Lower leg skin (tissue), 4 donors: Measurements from ENCODE around the gene TOMM22. TPM values are rescaled to one million over a fixed set of nuclear protein-coding genes. Genes with fewer than 3 reads are reported as not detected.

ENCODE experiments used
- DNase-seq, 2 donors: peaks; one replicate each; pipeline ENCODE4 v3.0.0-alpha.2; 2019; ENCODE audit warnings: low spot score in 2 of 2
- H3K4me3 ChIP-seq: fragments of 200-600 bp; sonication (generic); 2 replicates; pipeline ENCODE4 v1.5.1; 2017; ENCODE audit warnings: mild to moderate bottlenecking, low read depth; ENCODE audit not compliant: poor library complexity, severe bottlenecking
- CTCF ChIP-seq, 3 donors: fragments of 450-650 bp; IDR thresholded peaks; one replicate each; pipeline ENCODE4 v1.5.1; 2016; ENCODE audit warnings: antibody characterized with exemption in 3 of 3, mild to moderate bottlenecking in 3 of 3, moderate library complexity in 2 of 3
- POLR2A ChIP-seq, 2 donors: fragments of 450-650 bp; IDR thresholded peaks; one replicate each; pipeline ENCODE4 v1.6.1; 2016 to 2017; ENCODE audit warnings: antibody characterized with exemption in 2 of 2, mild to moderate bottlenecking in 1 of 2, moderate library complexity in 1 of 2
- WGBS, 2 donors: methylation state at CpG; one replicate each; pipeline ENCODE4 v1.1.5; 2018; 5-methylcytosine and 5-hydroxymethylcytosine counted together
- intact Hi-C: fragments of 100-400 bp; cut with DNase I; formaldehyde crosslinking; loops from one replicate; pipeline ENCODE4 v1.15.0; 2023; ENCODE audit warnings: low total_unique reads
- total RNA-seq, 4 donors: library from RNA; depleted of rRNA; stranded (reverse); fragments of >200 nt; gene quantifications; one replicate each; pipeline ENCODE4 v1.1.0, GENCODE V29; 2016

Gene TOMM22
- total RNA-seq, 4 donors from 2014 or later, result 24.8 to 42.2 (median 34.5) TPM

DNA sequence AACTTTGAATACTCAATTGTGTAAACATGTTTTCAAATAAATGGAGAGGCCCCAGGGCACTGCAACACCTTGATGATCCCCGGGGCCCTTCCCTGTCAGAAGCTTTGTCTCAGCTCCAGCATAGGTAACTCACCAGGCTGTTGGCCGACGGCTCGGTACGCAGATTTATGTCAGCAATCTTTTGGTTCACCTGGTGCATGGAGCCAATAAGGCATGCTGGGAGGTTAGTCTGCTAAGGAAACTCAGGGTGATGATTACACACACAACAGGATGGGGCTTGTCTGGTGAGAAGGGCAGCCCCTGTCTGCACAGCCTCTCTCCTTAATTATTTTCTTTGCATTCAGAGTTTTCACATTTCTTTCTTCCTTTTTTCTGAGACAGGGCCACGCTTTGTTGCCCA, 36.3 kb upstream of the TOMM22 start:
- WGBS, 2 donors, result 52 to 53% methylated on average over 6 of the region's 6 CpGs
- TF ChIP-seq CTCF (IDR thresholded peaks at IDR 0.05), result no peak
- no peak for TF ChIP-seq POLR2A (IDR thresholded peaks at IDR 0.05)
- no peak overlapping the region for H3K4me3 ChIP-seq
- peak in 1 of 2 donors; percentile 32 for DNase-seq
- intact Hi-C loops, result no loop called here

DNA sequence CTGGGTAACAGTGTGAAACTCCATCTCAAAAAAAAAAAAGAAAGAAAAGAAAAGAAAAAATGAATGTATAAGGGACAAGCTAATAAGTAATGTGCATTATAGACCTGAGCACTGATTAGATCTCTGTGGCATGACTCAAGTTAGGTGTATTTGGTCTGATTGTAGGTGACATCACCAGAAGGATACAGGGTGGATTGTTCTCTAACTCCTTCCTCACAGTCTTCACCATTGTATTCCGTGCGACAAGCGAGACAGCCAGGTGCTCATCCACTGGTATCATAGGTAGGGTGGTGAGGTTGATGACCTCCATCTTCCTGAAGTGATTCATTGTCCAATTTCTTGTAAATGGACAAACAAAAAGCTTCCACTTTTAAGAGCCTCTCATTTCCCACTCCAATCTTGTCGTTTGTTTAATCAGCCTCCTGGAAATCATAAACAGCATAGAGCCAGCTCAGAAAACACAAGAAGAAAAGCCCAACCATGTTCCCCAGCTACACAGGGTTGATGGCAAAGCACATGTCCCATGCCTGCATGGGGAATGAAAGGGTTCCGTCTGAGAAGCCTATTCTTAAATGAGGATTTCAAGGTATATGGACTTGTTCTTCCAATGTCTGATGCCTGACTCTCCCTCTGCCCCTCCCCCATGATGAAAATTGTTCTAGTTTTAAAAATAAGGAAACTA, 31.8 kb upstream of the TOMM22 start:
- intact Hi-C loops, result no loop called here
- 81 to 82% methylated on average over 5 of the region's 5 CpGs for WGBS, 2 donors
- DNase-seq, result no peak
- H3K4me3 ChIP-seq, result no peak overlapping the region
- no peak for TF ChIP-seq POLR2A (IDR thresholded peaks at IDR 0.05)
- TF ChIP-seq CTCF (IDR thresholded peaks at IDR 0.05), result no peak

DNA sequence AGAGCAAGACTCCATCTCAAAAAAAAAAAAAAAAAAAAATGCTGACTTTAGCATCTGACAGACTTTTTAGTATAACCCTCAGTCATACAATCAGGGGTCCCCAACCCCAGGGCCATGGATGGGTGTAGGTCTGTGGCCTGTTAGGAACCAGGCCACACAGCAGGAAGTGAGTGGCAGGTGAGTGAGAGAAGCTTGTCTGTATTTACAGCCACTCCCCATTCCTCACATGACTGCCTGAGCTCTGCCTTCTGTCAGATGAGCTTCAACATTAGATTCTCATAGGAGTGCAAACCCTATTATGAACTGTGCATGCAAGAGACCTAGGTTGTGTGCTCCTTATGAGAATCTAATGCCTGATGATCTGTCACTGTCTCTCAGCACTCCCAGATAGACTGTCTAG, 28.9 kb upstream of the TOMM22 start:
- no peak overlapping the region for H3K4me3 ChIP-seq
- TF ChIP-seq CTCF (IDR thresholded peaks at IDR 0.05), result no peak
- TF ChIP-seq POLR2A (IDR thresholded peaks at IDR 0.05), result no peak
- no peak for DNase-seq
- intact Hi-C loops, result no loop called here

DNA sequence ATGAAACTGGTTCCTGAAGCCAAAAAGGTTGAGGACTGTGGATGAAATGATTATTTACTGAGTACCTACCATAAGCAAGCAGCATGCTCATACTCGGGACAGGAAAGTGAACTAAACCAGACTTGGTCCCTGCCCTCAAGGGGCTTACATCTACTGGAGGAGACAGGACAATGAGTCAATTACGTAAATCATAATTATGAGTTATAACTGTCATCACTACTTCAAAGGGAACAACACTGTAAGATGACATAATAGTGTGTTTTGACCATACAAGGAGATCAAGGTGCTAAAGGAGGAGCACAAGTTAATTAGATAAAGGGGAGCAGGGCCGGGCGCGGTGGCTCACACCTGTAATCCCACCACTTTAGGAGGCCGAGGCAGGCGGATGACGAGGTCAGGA, 28.0 kb upstream of the TOMM22 start:
- TF ChIP-seq POLR2A (IDR thresholded peaks at IDR 0.05) (no peak), CTCF (IDR thresholded peaks at IDR 0.05) (no peak)
- H3K4me3 ChIP-seq, result no peak overlapping the region
- intact Hi-C loops, result no loop called here
- no peak for DNase-seq
- 94 to 95% methylated on average over 8 of the region's 8 CpGs for WGBS, 2 donors

DNA sequence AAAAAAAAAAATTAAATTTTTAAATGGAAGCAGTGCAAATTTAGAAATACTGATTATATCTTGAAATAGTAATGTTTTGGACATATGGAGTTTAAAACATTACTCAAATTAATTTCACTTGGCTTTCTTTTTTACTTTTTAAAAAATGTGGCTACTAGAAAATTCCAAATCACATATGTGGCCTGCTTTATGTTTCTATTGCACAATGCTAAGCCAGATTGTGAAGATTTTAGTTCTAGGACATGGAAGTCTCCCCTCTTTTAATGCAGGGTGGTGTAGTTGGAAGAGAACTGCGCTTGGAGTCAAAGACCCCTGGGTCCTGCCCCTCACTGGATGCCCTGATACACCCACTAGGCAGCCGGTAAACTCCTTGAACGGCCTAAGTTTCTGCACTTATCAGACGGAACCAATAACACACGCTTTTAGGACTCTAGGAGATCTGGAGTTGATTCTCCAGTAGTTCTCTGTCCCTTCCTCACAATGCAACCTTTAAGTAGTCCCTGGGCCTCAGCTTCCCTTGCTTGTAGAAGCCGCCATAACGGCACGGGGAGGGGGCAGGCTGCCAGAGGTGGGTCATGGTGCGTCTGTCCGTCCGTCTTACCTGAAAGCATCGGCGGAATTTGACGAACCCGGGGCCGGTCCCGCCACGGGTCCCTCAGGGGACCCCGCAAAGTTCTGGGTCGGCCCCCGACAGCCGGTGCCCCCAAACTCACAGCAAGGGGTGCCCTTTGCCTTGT, 26.1 kb upstream of the TOMM22 start:
- DNase-seq, result no peak
- 7% methylated on average over 19 to 22 of the region's 22 CpGs for WGBS, 2 donors
- peak overlapping the region; percentile 97 for H3K4me3 ChIP-seq
- intact Hi-C loops, result no loop called here
- TF ChIP-seq CTCF (IDR thresholded peaks at IDR 0.05) (no peak), POLR2A (IDR thresholded peaks at IDR 0.05) (no peak)
